GM06990 (cell line): Measurements from ENCODE around the gene ACP2.
"Not testable (repeated sequence)": the region's sequence is repeated elsewhere in the genome, so short reads cannot be mapped to it uniquely, and the experiment has no call there.

Source experiments
- DNase-seq: peaks from one replicate; pipeline ENCODE4 v3.0.0-alpha.2; 2011; ENCODE audit not compliant: insufficient read length; ENCODE audit errors: extremely low read depth
- H3K27me3 ChIP-seq: replicated peaks from 2 replicates; pipeline ENCODE4 v1.6.0; 2011; ENCODE audit warnings: low read length; ENCODE audit not compliant: control insufficient read depth, insufficient read depth
- H3K36me3 ChIP-seq: 2 replicates; pipeline ENCODE4 v1.5.1; 2011; ENCODE audit warnings: low read length; ENCODE audit not compliant: control insufficient read depth, insufficient read depth
- H3K4me3 ChIP-seq: replicated peaks from 2 replicates; pipeline ENCODE4 v1.5.1; 2011; ENCODE audit warnings: low read depth, mild to moderate bottlenecking, control low read depth, low read length
- CTCF ChIP-seq: IDR thresholded peaks from 2 replicates; pipeline ENCODE4 v1.5.1; 2011; ENCODE audit warnings: low read length, control low read depth, mild to moderate bottlenecking, inconsistent platforms; ENCODE audit not compliant: insufficient read depth, poor library complexity, severe bottlenecking

Gene ACP2

GRCh38 chr11:47207459-47207858 is 41.2 kb downstream of the ACP2 start:
- DNase-seq, result no peak
- TF ChIP-seq CTCF, result no peak

GRCh38 chr11:47206577-47206976 is 42.0 kb downstream of the ACP2 start:
- H3K4me3 ChIP-seq, H3K36me3 ChIP-seq, DNase-seq, H3K27me3 ChIP-seq: not testable (repeated sequence)

More at GRCh38 chr11:47207459-47207858, 41.2 kb downstream of the ACP2 start:
- H3K27me3 ChIP-seq, result no peaks in the 10 kb centered on the region; the same call in 1 of the 2 replicates
- no peak overlapping the region for H3K4me3 ChIP-seq
- H3K36me3 ChIP-seq, result no peaks in the 10 kb centered on the region

DNA sequence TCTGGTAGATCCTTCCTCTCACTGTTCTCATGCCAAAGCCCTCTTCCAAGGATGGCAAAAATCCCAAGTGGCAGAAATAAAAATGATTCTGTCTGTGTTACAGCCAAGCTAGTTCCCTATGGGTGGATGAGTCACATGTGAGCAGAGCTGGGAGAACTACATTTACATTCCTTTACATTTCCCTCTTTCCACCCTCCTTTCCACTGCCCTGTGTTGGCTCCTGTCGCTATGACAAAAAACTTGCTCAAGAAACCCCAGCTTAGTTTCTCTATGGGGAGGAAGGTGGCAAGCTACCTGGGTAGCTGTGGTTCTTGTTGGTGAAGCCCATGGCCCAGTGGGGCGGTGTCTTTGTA is 44.0 kb downstream of the ACP2 start:
- H3K4me3 ChIP-seq, result no peak overlapping the region
- no peak for DNase-seq

DNA sequence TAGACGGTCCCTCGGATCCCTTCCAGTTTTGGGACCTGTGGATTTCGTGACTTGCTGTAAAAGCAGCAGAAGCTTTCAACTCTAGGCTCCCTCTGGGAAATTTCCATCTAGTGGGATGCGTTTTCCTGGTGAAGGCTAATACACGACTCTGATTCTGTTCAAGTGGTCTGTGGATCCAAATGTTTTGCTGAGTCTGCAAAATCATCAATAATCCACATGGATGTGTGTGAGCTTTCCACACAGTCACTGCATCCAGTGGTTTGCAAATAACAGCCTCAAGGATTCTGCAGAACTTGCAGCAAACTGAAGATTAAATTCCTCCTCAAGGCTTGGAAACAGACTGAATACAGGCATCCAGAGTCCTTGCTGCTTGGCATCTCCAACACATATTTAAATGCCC is 46.0 kb downstream of the ACP2 start:
- no peak overlapping the region for H3K4me3 ChIP-seq
- no peak for TF ChIP-seq CTCF
- no peaks in the 10 kb centered on the region for H3K36me3 ChIP-seq
- DNase-seq, result no peak
- no peaks in the 10 kb centered on the region; the same call in none of the 2 replicates for H3K27me3 ChIP-seq

More for the DNA sequence above, 44.0 kb downstream of the ACP2 start:
- Histone ChIP-seq H3K27me3 (no peaks in the 10 kb centered on the region; the same call in none of the 2 replicates), H3K36me3 (no peaks in the 10 kb centered on the region)
- TF ChIP-seq CTCF, result no peak

- no peaks in the 10 kb centered on the region; the same call in 1 of the 2 replicates for H3K27me3 ChIP-seq
- no peak for DNase-seq
- no peak for TF ChIP-seq CTCF
- H3K36me3 ChIP-seq, result no peaks in the 10 kb centered on the region
- H3K4me3 ChIP-seq, result no peak overlapping the region
Measured at GRCh38 chr11:47201015-47201414, 47.6 kb downstream of the ACP2 start.

DNA sequence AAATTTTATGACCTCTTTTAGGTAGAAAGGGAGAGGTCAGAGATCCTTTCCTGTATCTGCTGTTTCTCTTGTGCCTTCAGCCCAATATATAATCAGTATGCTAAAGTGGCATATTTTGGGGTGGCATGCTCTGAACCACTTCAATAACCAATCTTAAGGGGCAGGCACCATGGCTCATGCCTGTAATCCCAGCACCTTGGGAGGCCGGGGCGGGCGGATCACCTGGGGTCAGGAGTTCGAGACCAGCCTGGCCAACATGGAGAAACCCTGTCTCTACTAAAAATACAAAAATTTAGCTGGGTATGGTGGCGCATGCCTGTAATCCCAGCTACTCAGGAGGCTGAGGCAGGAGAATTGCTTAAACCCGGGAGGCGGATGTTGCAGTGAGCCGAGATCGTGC is 50.5 kb downstream of the ACP2 start:
- not testable (repeated sequence) for DNase-seq, H3K36me3 ChIP-seq, H3K27me3 ChIP-seq, H3K4me3 ChIP-seq

- no peak for DNase-seq
- no peaks in the 10 kb centered on the region for H3K36me3 ChIP-seq
- no peak for TF ChIP-seq CTCF
- H3K4me3 ChIP-seq, result no peak overlapping the region
- H3K27me3 ChIP-seq, result no peaks in the 10 kb centered on the region
Measured at GRCh38 chr11:47192111-47192510, 56.5 kb downstream of the ACP2 start.

GRCh38 chr11:47191137-47191536 is 57.5 kb downstream of the ACP2 start:
- H3K4me3 ChIP-seq, H3K36me3 ChIP-seq, H3K27me3 ChIP-seq, DNase-seq: not testable (repeated sequence)
